H1 (cell line): Measurements from ENCODE around the gene CHAC1. TPM values are rescaled to one million over a fixed set of nuclear protein-coding genes. Genes with fewer than 3 reads are reported as not detected.

ENCODE experiments used
- CTCF ChIA-PET: fragments of 300-600 bp; sonication (Branson Sonifier 250); formaldehyde crosslinking; loops from one replicate; lab custom pipeline; 2021; ENCODE audit not compliant: partially characterized antibody; lab: Charles Lee
- POLR2A ChIA-PET: fragments of 300-600 bp; sonication (Branson Sonifier 250); formaldehyde crosslinking; loops from one replicate; lab custom pipeline; 2021; ENCODE audit warnings: inconsistent platforms; ENCODE audit not compliant: partially characterized antibody; lab: Charles Lee
- DNase-seq, 2 experiments: peaks; one replicate each; pipeline versions ENCODE4 v3.0.0 to v3.0.0-alpha.2; 2010 to 2022; ENCODE audit warnings: low spot score in 2 of 2, low read depth in 1 of 2, mixed read lengths in 1 of 2
- FAIRE-seq: peaks from 2 replicates; lab custom pipeline; 2011; peaks lifted over from hg19 to GRCh38; lab: Jason Lieb, UNC
- H2AFZ ChIP-seq: 2 replicates; pipeline ENCODE4 v1.8.1; 2012; ENCODE audit warnings: low read length, inconsistent platforms
- H2AK5ac ChIP-seq: 2 replicates; pipeline ENCODE4 v1.6.1; 2013; ENCODE audit warnings: low read depth, low read length
- H2BK120ac ChIP-seq: replicated peaks from 2 replicates; pipeline ENCODE3; 2013; ENCODE audit warnings: low read depth, low read length, inconsistent platforms
- H2BK12ac ChIP-seq: 2 replicates; pipeline ENCODE4 v1.6.1; 2013; ENCODE audit warnings: low read depth, low read length
- H2BK15ac ChIP-seq: 2 replicates; pipeline ENCODE4 v1.6.1; 2013; ENCODE audit warnings: low read length
- H2BK20ac ChIP-seq: 2 replicates; pipeline ENCODE4 v1.6.1; 2013; ENCODE audit warnings: low read length
- H2BK5ac ChIP-seq: 2 replicates; pipeline ENCODE4 v1.6.1; 2013; ENCODE audit warnings: low read depth, low read length
- H3K14ac ChIP-seq: 2 replicates; pipeline ENCODE4 v1.6.1; 2013; ENCODE audit warnings: inconsistent platforms; ENCODE audit not compliant: insufficient read length
- H3K18ac ChIP-seq: 2 replicates; pipeline ENCODE4 v1.6.1; 2013; ENCODE audit warnings: low read length; ENCODE audit errors: extremely low read depth
- H3K23ac ChIP-seq: 2 replicates; pipeline ENCODE4 v1.6.1; 2013; ENCODE audit warnings: inconsistent platforms; ENCODE audit not compliant: insufficient read length
- H3K23me2 ChIP-seq: 2 replicates; pipeline ENCODE4 v1.6.1; 2013; ENCODE audit warnings: low read depth, low read length
- H3K27ac ChIP-seq: 2 replicates; pipeline ENCODE4 v1.6.1; 2011; ENCODE audit warnings: low read depth, low read length, inconsistent platforms
- H3K27me3 ChIP-seq, 4 experiments: replicated peaks in 1 of 4; 1 replicate in 1 of 4; 2 replicates in 3 of 4; pipeline versions ENCODE4 v1.6.1 to v1.8.1; 2011 to 2013; ENCODE audit warnings: low read length in 3 of 4, mild to moderate bottlenecking in 3 of 4, inconsistent platforms in 2 of 4, mixed read lengths in 2 of 4, moderate library complexity in 1 of 4; ENCODE audit not compliant: control insufficient read depth in 3 of 4, insufficient read depth in 3 of 4; ENCODE audit errors: extremely low read depth in 1 of 4
- H3K36me3 ChIP-seq, 4 experiments: 2 replicates each; pipeline versions ENCODE4 v1.6.1 to v1.8.1; 2011 to 2013; ENCODE audit warnings: mild to moderate bottlenecking in 4 of 4, low read length in 3 of 4, moderate library complexity in 2 of 4, control low read depth in 1 of 4, inconsistent platforms in 1 of 4; ENCODE audit not compliant: insufficient read depth in 4 of 4, control insufficient read depth in 2 of 4
- H3K4ac ChIP-seq: replicated peaks from 2 replicates; pipeline ENCODE3; 2013; ENCODE audit warnings: low read length, low read depth, mixed read lengths, inconsistent platforms; ENCODE audit not compliant: insufficient read length
- H3K4me1 ChIP-seq, 4 experiments: replicated peaks in 1 of 4; 1 replicate in 1 of 4; 2 replicates in 3 of 4; pipeline versions ENCODE4 v1.6.1 to v1.8.1; 2011 to 2013; ENCODE audit warnings: low read length in 3 of 4, inconsistent platforms in 2 of 4, mixed read lengths in 1 of 4; ENCODE audit not compliant: insufficient read depth in 4 of 4, control insufficient read depth in 3 of 4
- H3K4me2 ChIP-seq, 2 experiments: 2 replicates each; pipeline versions ENCODE4 v1.6.1 to v1.8.1; 2011 to 2013; ENCODE audit warnings: low read depth in 2 of 2, low read length in 2 of 2, control low read depth in 1 of 2, inconsistent platforms in 1 of 2, mild to moderate bottlenecking in 1 of 2; ENCODE audit not compliant: insufficient read depth in 1 of 2
- H3K4me3 ChIP-seq, 4 experiments: fragments of 200-600, 300-600 bp in 1 of 4; sonication (generic), shearing (Covaris generic), sonication (Bioruptor Twin) in 1 of 4; 2 replicates each; pipeline versions ENCODE4 v1.5.1 to v1.8.1; 2011 to 2016; ENCODE audit warnings: low read length in 4 of 4, low read depth in 3 of 4, control low read depth in 2 of 4, inconsistent platforms in 2 of 4, mild to moderate bottlenecking in 2 of 4, mixed read lengths in 1 of 4, moderate library complexity in 1 of 4; ENCODE audit not compliant: insufficient read depth in 2 of 4; ENCODE audit errors: extremely low read depth in 1 of 4
- H3K56ac ChIP-seq: replicated peaks from 2 replicates; pipeline ENCODE3; 2013; ENCODE audit warnings: low read depth, mild to moderate bottlenecking, mixed read lengths, low read length, inconsistent platforms; ENCODE audit not compliant: insufficient read length
- H3K79me1 ChIP-seq: 2 replicates; pipeline ENCODE4 v1.6.1; 2013; ENCODE audit warnings: low read depth, low read length, control low read depth
- H3K79me2 ChIP-seq, 2 experiments: 2 replicates each; pipeline versions ENCODE4 v1.6.1 to v1.8.1; 2012 to 2013; ENCODE audit warnings: low read length in 2 of 2, mild to moderate bottlenecking in 2 of 2, inconsistent platforms in 1 of 2; ENCODE audit not compliant: insufficient read depth in 2 of 2, control insufficient read depth in 1 of 2
- H3K9ac ChIP-seq, 4 experiments: replicated peaks in 1 of 4; 1 replicate in 1 of 4; 2 replicates in 3 of 4; pipeline versions ENCODE4 v1.6.1 to v1.8.1; 2011 to 2013; ENCODE audit warnings: low read depth in 3 of 4, low read length in 3 of 4, control low read depth in 2 of 4, mild to moderate bottlenecking in 2 of 4, moderate library complexity in 2 of 4, inconsistent platforms in 1 of 4; ENCODE audit errors: extremely low read depth in 1 of 4
- H3K9me3 ChIP-seq, 2 experiments: 2 replicates each; pipeline versions ENCODE4 v1.6.1 to v1.8.1; 2012 to 2013; ENCODE audit warnings: mild to moderate bottlenecking in 2 of 2, moderate library complexity in 2 of 2, control low read depth in 1 of 2, inconsistent platforms in 1 of 2, low read depth in 1 of 2, low read length in 1 of 2, mixed read lengths in 1 of 2; ENCODE audit not compliant: insufficient read depth in 2 of 2
- H4K20me1 ChIP-seq, 2 experiments: replicated peaks in 1 of 2; 2 replicates each; pipeline versions ENCODE3 to v1.8.1; 2011 to 2013; ENCODE audit warnings: inconsistent platforms in 2 of 2, low read length in 2 of 2, mild to moderate bottlenecking in 1 of 2; ENCODE audit not compliant: insufficient read depth in 2 of 2, control insufficient read depth in 1 of 2
- H4K5ac ChIP-seq: 2 replicates; pipeline ENCODE4 v1.6.1; 2013; ENCODE audit warnings: low read length, low read depth, mixed read lengths, inconsistent platforms; ENCODE audit not compliant: insufficient read length
- H4K8ac ChIP-seq: 2 replicates; pipeline ENCODE4 v1.8.0; 2013; ENCODE audit warnings: mild to moderate bottlenecking, moderate library complexity, low read length, inconsistent platforms; ENCODE audit not compliant: insufficient read depth; ENCODE audit errors: extremely low read depth
- H4K91ac ChIP-seq: replicated peaks from 2 replicates; pipeline ENCODE3; 2013; ENCODE audit warnings: low read length, mixed read lengths, inconsistent platforms; ENCODE audit not compliant: insufficient read length
- BRCA1 ChIP-seq: IDR thresholded peaks from 2 replicates; pipeline ENCODE4 v1.6.1; 2012; ENCODE audit warnings: low read depth, low read length, improper control_type of control experiment
- CREB1 ChIP-seq: IDR thresholded peaks from 2 replicates; pipeline ENCODE4 v1.6.1; 2012; ENCODE audit warnings: inconsistent platforms
- JUN ChIP-seq: IDR thresholded peaks from 2 replicates; pipeline ENCODE4 v1.6.1; 2011; ENCODE audit warnings: low read depth, mild to moderate bottlenecking, improper control_type of control experiment, low read length
- NANOG ChIP-seq: IDR thresholded peaks from 2 replicates; pipeline ENCODE4 v1.6.1; 2011; ENCODE audit warnings: low read length, low read depth, mild to moderate bottlenecking, inconsistent platforms; ENCODE audit not compliant: insufficient read depth, poor library complexity, severe bottlenecking
- NRF1 ChIP-seq: IDR thresholded peaks from 2 replicates; pipeline ENCODE4 v1.6.1; 2011; ENCODE audit warnings: mild to moderate bottlenecking, low read depth, low read length, improper control_type of control experiment
- RAD21 ChIP-seq, 2 experiments: IDR thresholded peaks in 1 of 2; conservative IDR thresholded peaks in 1 of 2; 2 replicates each; pipeline ENCODE4 v1.6.1; 2011; ENCODE audit warnings: low read depth in 2 of 2, low read length in 2 of 2, improper control_type of control experiment in 1 of 2, inconsistent platforms in 1 of 2, mild to moderate bottlenecking in 1 of 2, moderate library complexity in 1 of 2
- RNF2 ChIP-seq: fragments of 200-900, 300-1000 bp; sonication (generic); IDR thresholded peaks from 2 replicates; pipeline ENCODE4 v1.7.1; 2016; ENCODE audit warnings: borderline replicate concordance, low read depth, mild to moderate bottlenecking, antibody characterized with exemption, low read length; ENCODE audit not compliant: poor library complexity, severe bottlenecking; ENCODE audit errors: missing control alignments
- SAP30 ChIP-seq: fragments of 300-600 bp; sonication (generic); IDR thresholded peaks from 2 replicates; pipeline ENCODE4 v1.7.1; 2012; ENCODE audit warnings: low read length, moderate library complexity, mild to moderate bottlenecking, inconsistent platforms; ENCODE audit not compliant: insufficient read depth, insufficient replicate concordance
- SP4 ChIP-seq: IDR thresholded peaks from 2 replicates; pipeline ENCODE4 v1.6.1; 2012; ENCODE audit warnings: low read length, inconsistent platforms
- SRF ChIP-seq: IDR thresholded peaks from 2 replicates; pipeline ENCODE4 v1.6.1; 2011; ENCODE audit warnings: mild to moderate bottlenecking, low read depth, low read length, moderate library complexity
- WGBS, 2 experiments: shearing (Covaris generic) in 1 of 2; methylation state at CpG; one replicate each; pipeline versions ENCODE4 v1.1.6 to v1.1.7; 2013 to 2015; ENCODE audit warnings: low lambda C conversion rate in 2 of 2, mixed read lengths in 2 of 2, inconsistent platforms in 1 of 2, low coverage in 1 of 2, missing lambda C conversion rate in 1 of 2; ENCODE audit not compliant: insufficient replicate concordance in 2 of 2, insufficient coverage in 1 of 2, insufficient read length in 1 of 2; ENCODE audit errors: extremely low coverage in 1 of 2, missing lambda C conversion rate in 1 of 2; 5-methylcytosine and 5-hydroxymethylcytosine counted together
- polyA plus RNA-seq, 7 experiments: library from polyadenylated mRNA; depleted of rRNA in 3 of 7; stranded (reverse) in 5 of 7; unstranded in 2 of 7; fragments of >200 nt in 5 of 7; fragments of 200-250 nt in 2 of 7; gene quantifications; 1 replicate in 5 of 7; 2 replicates in 1 of 7; 4 replicates in 1 of 7; pipeline versions ENCODE4 v1.2.1 to v1.2.3, GENCODE V29; 2011 to 2013; ENCODE audit warnings: missing spikeins in 2 of 7, mixed read lengths in 2 of 7
- total RNA-seq: library from RNA; stranded (reverse); fragmentation: NEBNext Ultra II Directional; extraction: Animal tissue kit (Norgen Biotek cat#: 25700); gene quantifications from 2 replicates; pipeline ENCODE4 v1.2.1, GENCODE V29; 2021
- TF ChIP-seq, protein P1 (sequence below): IDR thresholded peaks from 2 replicates; pipeline ENCODE4 v1.6.1; 2011; ENCODE audit warnings: low read length, improper control_type of control experiment
- TF ChIP-seq, protein P2 (sequence below): IDR thresholded peaks from 2 replicates; pipeline ENCODE4 v1.6.1; 2012; ENCODE audit warnings: inconsistent platforms

CHAC1 gene
- total and polyA plus RNA-seq, 2 of the 8 experiments (the other 6 are each of a cell fraction or from before 2014, with no cell fraction given): 34.3 to 159 TPM

- no peak overlapping the region for H2BK120ac ChIP-seq
- no peak overlapping the region for H3K27ac ChIP-seq
- no peak for DNase-seq
- H2AFZ ChIP-seq: no peak overlapping the region
- H4K91ac ChIP-seq: no peak overlapping the region
- no peak overlapping the region for H3K56ac ChIP-seq
- no peak overlapping the region for H3K4me3 ChIP-seq
- WGBS, 2 experiments: 96% methylated on average over 8 of the region's 8 CpGs; no CpG with 5 or more reads in 1 of the 2 experiments
- H3K23ac ChIP-seq: no peak overlapping the region
- H2BK15ac ChIP-seq: no peak overlapping the region
- no peak overlapping the region for H3K4ac ChIP-seq
- H2AK5ac ChIP-seq: no peak overlapping the region
- POLR2A ChIA-PET: interaction anchor here (0.7 to 3.8 kb wide), 7 partner anchors 8 to 213 kb away, joined by 3 to 57 read pairs (median 3); partner anchors contain the start of gene CHAC1
- CTCF ChIA-PET: interaction anchor here (0.5 to 4.8 kb wide), 9 partner anchors 15 to 226 kb away, joined by 3 to 33 read pairs (median 3); no protein-coding TSS in a partner anchor
- no peaks in the 10 kb centered on the region for H3K9me3 ChIP-seq
- no peak overlapping the region for H4K8ac ChIP-seq
- H3K36me3 ChIP-seq: no peaks in the 10 kb centered on the region
- no peak overlapping the region for H2BK20ac ChIP-seq
- H3K79me1 ChIP-seq: no peaks in the 10 kb centered on the region
- H4K5ac ChIP-seq: no peak overlapping the region
- no peak overlapping the region for H2BK12ac ChIP-seq
- 0 out of 2 replicates have a peak overlapping the region, but pooled peaks have one; percentile 19 for H3K18ac ChIP-seq
- H3K27me3 ChIP-seq: no peaks in the 10 kb centered on the region
- no peak for FAIRE-seq
- H3K9ac ChIP-seq: no peak overlapping the region
- H4K20me1 ChIP-seq: no peaks in the 10 kb centered on the region
- H3K79me2 ChIP-seq: no peaks in the 10 kb centered on the region
- H3K23me2 ChIP-seq: no peaks in the 10 kb centered on the region; the same call in 1 of the 2 replicates
- H3K14ac ChIP-seq: no peak overlapping the region
- no peak overlapping the region for H3K4me2 ChIP-seq
- H3K4me1 ChIP-seq: peaks cover 0 to 7% (median 4%) of the 10 kb centered on the region in 4 experiments; a peak in 3 of 7 replicates
- H2BK5ac ChIP-seq: no peak overlapping the region
- TF ChIP-seq, protein P1, sequence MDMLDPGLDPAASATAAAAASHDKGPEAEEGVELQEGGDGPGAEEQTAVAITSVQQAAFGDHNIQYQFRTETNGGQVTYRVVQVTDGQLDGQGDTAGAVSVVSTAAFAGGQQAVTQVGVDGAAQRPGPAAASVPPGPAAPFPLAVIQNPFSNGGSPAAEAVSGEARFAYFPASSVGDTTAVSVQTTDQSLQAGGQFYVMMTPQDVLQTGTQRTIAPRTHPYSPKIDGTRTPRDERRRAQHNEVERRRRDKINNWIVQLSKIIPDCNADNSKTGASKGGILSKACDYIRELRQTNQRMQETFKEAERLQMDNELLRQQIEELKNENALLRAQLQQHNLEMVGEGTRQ: no peak
- no peak for TF ChIP-seq RNF2
- no peak for TF ChIP-seq NRF1
- no peak for TF ChIP-seq BRCA1
- TF ChIP-seq SP4: no peak
- no peak for TF ChIP-seq RAD21 (IDR thresholded peaks at IDR 0.05 in 1 of 2, conservative IDR thresholded peaks at IDR 0.05 in 1 of 2; ENCODE audit: low read depth in 2 of 2, low read length in 2 of 2)
- TF ChIP-seq, protein P2, sequence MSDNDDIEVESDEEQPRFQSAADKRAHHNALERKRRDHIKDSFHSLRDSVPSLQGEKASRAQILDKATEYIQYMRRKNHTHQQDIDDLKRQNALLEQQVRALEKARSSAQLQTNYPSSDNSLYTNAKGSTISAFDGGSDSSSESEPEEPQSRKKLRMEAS: no peak
- TF ChIP-seq CREB1: no peak
- TF ChIP-seq SAP30: no peak
- TF ChIP-seq JUN: no peak
- TF ChIP-seq SRF: no peak
- no peak for TF ChIP-seq NANOG
These were observed 16.1 kb downstream of the CHAC1 start for GRCh38 chr15:40969363-40969762.
